ENCODE results near the gene GALNT11.
A peak's percentile ranks its signal among the peaks of the same experiment; 100 is the strongest.
"Not testable (repeated sequence)": the region's sequence is repeated elsewhere in the genome, so short reads cannot be mapped to it uniquely, and the experiment has no call there.

Gene GALNT11

DNA sequence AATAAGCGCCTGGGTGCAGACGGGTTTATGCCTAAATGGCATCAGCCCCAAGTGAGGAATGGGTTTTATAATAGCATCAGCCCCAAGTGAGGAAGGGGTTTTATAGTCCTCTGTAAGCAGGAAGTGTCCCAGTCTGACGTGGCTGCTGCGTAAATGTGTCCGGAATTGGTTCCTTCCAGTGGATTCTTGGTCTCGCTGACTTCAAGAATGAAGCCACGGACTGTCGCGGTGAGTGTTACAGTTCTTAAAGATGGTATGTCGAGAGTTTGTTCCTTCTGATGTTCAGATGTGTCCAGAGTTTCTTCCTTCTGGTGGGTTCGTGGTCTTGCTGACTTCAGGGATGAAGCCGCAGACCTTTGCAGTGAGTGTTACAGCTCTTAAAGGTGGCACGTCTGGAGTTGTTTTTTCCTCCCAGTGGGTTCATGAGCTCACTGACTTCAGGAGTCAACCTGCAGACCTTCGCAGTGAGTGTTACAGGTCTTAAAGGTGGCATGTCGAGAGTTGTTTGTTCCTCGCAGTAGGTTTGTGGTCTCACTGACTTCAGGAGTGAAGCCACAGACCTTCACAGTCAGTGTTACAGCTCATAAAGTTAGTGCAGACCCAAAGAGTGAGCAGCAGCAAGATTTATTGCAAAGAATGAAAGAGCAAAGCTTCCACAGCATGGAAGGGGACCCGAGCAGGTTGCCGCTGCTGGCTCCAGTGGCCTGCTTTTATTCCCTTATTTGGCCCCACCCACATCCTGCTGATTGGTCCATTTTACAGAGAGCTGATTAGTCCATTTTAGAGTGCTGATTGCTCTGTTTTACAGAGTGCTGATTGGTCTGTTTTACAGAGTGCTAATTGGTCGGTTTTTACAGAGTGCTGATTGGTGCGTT, 2.3 kb downstream of the GALNT11 start:
- not testable (repeated sequence) for DNase-seq

DNA sequence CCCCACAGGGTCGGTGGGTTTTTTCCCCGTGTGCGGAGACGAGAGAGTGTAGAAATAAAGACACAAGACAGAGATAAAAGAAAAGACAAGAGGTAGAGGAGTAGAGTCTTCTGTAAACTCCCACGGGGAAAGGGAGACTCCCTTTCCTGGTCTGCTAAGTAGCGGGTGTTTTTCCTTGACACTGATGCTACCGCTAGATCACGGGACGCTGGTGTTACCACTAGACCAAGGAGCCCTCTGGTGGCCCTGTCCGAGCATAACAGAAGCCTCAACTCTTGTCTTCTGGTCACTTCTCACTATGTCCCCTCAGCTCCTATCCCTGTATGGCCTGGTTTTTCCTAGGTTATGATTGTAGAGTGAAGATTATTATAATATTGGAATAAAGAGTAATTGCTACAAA, 4.6 kb downstream of the GALNT11 start:
- DNase-seq: peak; percentile 36

DNA sequence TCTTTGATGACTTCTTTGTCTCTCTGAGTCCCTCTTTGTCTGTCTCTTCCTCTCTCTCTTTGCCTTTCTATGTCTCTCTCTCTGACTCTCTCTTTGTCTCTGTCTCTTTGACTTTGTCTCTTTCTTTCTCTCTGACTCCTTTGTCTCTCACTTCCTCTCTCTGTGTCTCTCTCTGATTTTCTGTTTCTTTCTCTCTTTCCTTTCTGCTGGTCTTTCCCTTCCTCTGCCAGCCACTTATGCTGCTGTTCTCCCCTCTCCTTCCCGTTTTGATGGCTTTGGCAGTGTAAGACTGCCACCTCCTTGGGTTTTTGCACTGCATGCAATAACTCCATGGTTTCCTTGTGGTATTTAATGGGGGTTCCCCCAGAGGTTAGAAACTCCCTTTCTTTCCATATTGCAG, 5.2 kb downstream of the GALNT11 start:
- DNase-seq: not testable (repeated sequence)

DNA sequence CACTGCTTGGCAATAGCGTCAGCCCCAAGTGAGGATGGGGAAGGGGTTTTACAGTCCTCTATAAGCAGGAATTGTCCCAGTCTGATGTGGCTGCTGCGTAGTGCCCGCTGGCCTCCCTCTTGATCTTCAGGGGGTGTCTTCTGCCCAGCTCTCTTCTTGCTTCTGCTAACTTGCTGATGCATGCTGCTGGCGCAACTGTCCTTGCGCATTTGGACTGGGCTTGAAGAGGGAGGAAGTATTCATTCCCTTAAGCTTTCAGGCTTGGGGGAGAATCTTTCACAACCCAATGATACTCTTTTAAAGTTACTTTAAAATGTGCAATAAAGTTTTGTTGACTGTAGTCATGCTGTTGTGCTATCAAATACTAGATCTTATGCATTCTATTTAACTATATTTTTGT, 10.3 kb downstream of the GALNT11 start:
- no peak for DNase-seq

DNA sequence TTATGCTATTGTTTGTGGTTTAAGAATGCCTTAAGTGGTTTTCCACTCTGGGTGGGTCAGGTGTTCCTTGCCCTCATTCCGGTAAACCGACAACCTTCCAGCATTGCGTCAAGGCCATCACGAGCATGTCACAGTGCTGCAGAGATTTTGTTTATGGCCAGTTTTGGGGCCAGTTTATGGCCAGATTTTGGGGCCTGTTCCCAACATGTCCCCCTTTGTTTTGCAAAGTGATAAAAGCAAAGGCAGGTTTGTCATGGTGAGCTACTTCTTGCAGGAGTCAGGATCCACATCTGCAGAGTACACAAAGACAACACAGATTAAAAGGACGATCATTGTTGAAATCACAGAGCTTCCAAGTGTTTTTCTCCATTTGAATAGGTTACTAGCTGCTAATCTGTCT, 12.9 kb downstream of the GALNT11 start:
- not testable (repeated sequence) for DNase-seq

DNA sequence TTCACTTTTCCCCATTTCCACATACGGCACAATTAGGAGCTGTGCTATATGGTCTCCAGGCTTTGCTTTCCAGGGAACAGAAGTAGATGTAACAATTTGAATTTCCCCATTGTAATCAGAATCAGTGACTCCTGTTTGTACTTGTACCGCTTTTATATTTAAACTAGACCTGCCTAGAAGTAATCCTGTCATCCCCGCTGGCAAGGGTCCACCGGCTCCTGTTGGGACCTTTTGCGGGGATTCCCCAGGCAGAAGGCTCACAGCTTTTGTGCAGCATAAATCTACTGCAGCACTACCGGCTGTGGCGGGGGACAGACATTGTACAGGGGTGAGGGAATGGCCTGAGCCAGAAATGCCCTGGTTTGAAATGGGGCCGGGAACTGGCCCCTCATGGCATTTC, 17.6 kb downstream of the GALNT11 start:
- DNase-seq: not testable (repeated sequence)

DNA sequence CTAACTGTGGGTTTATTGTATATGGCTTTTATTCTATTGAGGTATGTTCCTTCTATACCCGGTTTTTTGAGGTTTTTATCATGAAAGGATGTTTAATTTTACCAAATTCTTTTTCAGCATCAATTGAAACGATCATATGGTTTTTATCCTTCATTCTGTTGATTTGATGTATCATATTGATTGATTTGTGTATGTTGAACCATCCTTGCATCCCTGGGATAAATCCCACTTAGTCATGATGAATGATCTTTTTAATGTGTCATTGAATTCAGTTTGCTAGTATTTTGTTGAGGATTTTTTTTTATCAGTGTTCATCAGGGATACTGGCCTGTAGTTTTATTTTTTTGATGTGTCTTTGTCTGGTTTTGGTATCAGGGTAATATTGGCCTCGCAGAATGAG, 19.4 kb downstream of the GALNT11 start:
- not testable (repeated sequence) for DNase-seq

DNA sequence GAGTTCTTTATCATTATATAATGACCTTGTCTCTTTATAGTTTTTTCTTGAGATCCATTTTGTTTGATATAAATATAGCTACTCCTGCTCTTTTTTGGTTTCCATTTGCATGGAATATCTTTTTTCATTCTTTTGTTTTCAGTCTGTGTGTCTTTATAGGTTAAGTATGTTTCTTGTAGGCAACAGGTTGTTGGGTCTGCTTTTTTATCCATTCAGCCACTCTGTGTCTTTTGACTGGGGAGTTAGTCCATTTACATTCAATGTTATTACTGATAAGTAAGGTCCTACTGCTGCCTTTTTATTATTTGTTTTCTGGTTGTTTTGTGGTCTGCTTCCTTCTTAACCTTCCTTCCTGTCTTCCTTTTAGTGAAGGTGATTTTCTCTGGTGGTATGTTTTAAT, 21.1 kb downstream of the GALNT11 start:
- DNase-seq: no peak

DNA sequence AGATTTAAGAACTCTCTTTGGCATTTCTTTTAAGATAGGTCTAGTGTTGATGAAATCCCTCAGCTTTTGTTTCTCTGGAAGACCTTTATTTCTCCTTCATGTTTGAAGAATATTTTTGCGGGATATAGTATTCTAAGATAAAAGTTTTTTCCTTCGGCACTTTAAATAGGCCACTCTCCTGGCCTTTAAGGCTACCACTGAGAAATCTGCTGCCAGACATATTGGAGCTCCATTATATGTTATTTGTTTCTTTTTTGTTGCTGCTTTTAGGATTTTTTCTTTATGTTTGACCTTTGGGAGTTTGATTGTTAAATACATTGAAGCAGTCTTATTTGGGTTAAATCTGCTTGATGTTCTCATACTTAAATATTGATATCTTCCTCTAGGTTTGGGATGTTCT, 22.6 kb downstream of the GALNT11 start:
- no peak for DNase-seq

DNA sequence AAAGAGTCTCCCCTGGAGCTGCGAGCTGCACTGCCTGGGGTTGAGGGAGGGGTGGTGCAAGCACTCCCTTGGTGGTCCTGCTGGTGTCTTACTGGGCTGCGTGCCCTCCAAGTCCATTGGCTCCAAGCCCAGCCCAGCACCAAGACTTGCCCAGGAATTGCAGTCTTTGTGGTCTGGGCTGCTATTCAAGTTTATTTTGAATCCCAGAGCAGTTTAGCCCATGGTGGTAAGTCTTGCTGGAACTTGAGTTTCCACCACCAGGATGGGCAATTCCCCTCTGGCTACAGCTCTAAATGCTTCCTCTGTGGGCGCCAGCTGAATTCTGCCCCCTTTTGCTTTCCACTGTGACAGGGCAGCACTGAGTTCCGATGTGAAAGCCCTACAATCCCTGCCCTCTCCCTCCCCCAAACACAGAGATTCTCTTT, 25.1 kb downstream of the GALNT11 start:
- peak; percentile 50 for DNase-seq

DNA sequence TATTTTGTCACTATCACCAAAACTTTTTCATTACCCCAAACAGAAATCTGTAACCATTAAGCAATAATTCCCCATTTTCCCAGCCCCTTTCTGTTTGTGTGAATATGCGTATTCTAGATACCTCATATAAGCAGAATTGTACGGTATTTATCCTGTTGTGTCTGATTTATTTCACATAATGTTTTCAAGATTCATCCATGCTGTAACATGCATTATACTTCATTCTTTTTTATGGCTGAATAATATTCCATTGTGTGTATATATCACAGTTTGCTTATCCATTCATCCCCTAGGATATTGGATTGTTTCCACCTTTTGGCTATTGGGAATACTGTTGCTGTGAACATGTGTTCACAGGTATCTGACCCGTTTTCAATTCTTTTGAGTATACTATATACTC, 26.5 kb downstream of the GALNT11 start:
- DNase-seq: no peak

DNA sequence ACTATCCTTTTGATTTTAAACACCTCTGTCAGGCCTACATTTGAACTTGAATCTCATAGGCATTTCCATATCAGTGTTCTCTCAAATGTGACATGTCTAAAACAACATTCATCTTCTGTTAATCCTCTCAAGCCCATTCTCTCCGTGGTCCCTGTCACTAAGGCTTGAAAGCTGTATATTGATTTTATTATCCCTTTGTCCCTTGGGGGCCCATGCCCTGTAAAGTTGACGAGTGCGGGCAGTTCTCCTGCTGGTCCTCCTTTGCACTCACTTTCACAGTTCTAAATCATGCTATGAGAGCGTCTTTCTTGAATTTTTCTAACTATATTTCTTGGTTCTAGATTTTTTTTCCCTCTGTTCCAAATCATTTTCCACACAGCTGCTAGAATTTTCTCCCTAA, 27.3 kb downstream of the GALNT11 start:
- no peak for DNase-seq

DNA sequence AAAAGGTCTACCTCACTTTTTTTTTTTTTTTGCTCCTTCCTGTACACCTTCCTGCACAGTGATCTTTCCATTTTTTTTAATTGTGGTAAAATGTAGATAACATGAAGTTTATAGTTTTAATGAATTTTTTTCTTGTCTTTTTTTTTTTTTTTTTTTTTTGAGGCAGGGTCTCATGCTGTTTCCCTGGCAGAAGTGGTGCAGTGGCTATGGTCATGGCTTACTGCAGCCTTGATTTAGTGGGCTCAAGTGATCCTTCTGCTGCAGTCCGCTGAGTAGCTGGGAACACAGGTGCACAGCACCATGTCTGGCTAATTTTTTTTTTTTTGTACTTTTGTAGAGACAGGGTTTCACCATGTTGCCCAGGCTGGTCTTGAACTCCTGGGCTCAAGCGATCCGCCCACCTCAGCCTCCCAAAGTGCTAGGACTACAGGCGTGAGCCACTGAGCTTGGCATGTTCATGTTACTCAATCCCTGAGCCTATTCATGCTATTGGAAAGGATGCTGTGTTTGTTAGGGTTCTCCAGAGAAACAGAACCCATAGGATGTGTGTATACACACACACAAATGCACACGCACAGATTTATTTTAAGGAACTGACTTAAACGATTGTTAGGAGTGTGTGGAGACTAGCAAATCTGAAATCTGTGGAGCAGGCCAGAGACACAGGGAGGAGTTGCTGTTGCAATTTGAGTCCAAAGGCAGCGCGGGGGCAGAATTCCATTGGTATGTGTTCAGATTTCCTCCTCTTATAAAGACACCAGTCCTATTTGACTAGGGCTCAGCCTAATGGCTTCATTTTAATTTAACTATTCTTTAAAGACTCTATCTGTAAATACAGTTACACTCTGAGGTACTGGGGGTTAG, 29.1 kb downstream of the GALNT11 start:
- peak; percentile 68 for DNase-seq

DNA sequence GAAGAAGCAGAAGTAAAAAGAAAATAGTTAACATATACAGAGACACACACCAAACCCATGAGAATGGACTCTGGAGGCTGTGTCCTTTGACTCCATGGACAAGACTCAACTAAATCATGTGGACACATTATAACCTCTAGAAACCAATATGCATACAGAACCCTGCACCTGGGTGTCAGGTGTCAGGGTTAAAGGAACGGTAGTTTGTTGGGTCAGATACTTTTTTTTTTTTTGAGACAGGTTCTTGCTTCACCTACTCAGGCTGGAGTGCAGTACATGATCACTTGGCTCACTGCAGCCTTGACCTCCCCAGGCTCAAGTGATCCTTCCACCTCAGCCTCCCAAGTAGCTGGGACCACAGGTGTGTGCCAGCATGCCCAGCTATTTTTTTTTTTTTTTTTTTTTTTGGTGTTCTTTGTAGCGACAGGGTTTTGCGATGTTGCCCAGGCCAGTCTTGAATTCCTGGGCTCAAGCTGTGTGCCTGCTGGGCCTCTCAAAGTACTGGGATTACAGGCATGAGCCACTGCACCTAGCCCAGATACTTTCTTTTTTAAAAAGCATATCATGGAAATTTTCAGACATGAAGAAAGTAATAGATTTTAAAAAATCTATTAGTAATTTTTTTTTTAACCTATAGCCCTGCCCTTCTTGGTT, 31.3 kb downstream of the GALNT11 start:
- DNase-seq: no peak

DNA sequence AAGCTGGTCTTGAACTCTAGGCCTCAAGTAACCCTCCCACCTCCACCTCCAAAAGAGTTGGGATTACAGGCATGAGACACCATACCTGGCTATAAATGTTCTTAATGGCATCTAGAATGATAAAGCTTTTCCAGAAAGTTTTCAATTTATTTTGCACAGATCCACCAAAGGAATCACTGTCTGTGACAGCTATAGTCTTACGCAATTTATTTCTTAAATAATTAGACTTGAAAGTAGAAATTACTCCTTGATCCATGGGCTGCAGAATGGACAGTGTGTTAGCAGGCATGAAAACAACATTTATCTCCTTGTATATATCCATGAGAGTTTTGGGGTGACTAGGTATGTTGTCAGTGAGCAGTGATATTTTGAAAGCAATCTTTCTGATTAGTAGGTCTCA, 33.8 kb downstream of the GALNT11 start:
- no peak for DNase-seq

DNA sequence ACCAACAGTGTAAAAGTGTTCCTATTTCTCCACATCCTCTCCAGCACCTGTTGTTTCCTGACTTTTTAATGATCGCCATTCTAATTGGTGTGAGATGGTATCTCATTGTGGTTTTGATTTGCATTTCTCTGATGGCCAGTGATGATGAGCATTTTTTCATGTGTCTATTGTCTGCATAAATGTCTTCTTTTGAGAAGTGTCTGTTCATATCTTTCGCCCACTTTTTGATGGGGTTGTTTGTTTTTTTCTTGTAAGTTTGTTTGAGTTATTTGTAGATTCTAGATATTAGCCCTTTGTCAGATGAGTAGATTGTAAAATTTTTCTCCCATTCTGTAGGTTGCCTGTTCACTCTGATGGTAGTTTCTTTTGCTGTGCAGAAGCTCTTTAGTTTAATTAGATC, 35.6 kb downstream of the GALNT11 start:
- not testable (repeated sequence) for DNase-seq

DNA sequence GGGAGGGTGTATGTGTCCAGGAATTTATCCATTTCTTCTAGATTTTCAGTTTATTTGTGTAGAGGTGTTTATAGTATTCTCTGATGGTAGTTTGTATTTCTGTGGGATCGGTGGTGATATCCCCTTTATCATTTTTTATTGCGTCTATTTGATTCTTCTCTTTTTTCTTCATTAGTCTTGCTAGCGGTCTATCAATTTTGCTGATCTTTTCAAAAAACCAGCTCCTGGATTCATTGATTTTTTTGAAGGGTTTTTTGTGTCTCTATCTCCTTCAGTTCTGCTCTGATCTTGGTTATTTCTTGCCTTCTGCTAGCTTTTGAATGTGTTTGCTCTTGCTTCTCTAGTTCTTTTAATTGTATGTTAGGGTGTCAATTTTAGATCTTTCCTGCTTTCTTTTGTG, 37.7 kb downstream of the GALNT11 start:
- DNase-seq: not testable (repeated sequence)

DNA sequence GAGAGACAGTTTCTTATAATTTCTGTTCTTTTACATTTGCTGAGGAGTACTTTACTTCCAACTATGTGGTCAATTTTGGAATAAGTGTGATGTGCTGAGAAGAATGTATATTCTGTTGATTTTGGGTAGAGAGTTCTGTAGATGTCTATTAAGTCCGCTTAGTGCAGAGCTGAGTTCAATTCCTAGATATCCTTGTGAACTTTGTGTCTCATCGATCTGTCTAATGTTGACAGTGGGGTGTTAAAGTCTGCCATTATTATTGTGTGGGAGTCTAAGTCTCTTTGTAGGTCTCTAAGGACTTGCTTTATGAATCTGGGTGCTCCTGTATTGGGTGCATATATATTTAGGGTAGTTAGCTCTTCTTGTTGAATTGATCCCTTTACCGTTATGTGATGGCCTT, 38.3 kb downstream of the GALNT11 start:
- DNase-seq: not testable (repeated sequence)

DNA sequence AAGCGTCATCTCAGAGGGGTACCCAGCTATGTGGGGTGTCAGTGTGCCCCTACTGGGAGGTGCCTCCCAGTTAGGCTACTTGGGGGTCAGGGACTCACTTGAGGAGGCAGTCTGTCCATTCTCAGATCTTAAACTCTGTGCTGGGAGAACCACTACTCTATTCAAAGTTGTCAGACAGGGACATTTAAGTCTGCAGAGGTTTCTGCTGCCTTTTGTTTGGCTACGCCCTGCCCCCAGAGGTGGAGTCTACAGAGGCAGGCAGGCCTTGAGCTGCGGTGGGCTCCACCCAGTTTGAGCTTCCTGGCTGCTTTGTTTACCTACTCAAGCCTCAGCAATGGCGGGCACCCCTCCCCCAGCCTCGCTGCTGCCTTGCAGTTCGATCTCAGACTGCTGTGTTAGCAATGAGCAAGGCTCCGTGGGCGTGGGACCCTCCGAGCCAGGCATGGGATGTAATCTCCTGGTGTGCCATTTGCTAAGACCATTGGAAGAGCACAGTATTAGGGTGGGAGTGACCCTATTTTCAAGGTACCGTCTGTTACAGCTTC, 40.4 kb downstream of the GALNT11 start:
- DNase-seq: not testable (repeated sequence)

DNA sequence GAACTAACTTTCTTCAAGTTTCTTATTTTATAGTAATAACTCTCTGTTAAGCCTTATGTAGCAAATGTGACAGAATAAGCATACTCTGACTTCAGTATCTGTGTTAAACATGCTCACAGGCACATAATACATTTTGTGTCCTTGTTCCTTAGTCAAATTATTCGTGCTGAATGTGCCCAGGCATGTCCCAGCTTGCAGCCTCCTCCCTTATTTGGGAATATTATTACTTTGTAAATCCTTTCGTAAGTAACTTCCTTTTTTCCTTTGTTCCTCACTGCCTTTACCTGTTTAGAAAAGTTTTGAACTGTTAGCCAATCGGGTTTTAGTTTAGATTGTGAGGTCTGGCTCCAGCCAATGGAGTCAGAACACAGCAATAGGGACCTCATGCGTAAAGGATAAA, 46.9 kb downstream of the GALNT11 start:
- no peak for DNase-seq

DNA sequence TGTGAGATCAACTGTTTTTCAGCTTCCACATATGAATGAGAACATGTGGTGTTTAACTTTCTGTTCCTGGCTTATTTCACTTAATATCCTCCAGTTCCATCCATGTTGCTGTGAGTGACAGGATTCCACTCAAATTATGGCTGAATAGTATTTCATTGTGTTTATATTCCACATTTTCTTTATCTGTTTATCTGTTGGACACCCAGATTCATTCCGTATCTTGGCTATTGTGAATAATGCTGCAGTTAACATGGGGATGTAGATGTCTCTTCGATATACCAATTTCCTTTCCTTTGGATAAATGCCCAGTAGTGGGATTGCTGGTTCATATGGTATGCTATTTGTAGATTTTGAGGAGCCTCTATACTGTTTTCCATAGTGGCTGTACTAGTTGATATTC, 47.9 kb downstream of the GALNT11 start:
- peak; percentile 8 for DNase-seq

DNA sequence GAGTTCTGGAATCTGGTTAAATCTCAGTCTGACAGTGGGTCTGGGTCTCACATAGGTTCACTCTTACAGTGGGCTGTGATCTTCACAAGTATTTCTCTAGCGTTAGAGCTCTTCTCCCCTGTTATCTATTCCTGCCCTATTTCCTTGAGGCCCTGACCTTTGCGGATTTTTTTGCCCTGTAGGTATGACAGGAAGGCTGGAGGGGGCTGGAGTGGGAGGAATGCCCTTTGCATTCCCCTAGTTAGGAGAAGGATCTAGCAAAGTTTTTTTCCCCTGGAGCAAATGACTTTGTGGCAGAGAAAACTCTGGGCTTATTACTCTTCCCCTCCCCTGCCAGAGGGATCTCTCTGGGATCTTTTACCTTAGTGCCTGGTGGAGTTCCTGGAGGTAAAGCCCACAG, 49.2 kb downstream of the GALNT11 start:
- no peak for DNase-seq

DNA sequence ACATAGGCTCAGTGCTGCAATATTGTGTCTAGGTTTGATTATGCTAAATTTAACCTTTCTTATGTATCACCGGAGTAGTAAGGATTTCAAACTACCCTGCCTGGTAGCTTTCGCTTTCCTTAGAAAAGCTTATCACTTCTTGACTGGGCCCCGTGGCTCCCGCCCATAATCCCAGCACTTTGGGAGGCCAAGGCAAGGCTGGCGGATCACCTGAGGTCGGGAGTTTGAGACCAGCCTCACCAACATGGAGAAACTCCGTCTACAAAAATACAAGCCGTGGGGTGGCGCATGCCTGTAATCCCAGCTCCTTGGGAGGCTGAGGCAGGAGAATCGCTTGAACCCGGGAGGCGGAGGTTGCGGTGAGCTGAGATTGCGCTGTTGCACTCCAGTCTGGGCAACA, 49.9 kb downstream of the GALNT11 start:
- not testable (repeated sequence) for DNase-seq
